HG02678 (cell line): ENCODE data around the gene USP10.

ENCODE experiments used
- ATAC-seq: cut with Tn5 transposase; IDR thresholded peaks from one replicate; pipeline ENCODE4 v1.9.1; 2021; ENCODE audit warnings: mild to moderate bottlenecking, moderate library complexity; ENCODE audit not compliant: unreplicated experiment

USP10 gene

GRCh38 chr16:84768061-84768807 is 68.4 kb downstream of the USP10 start:
- ATAC-seq = no peak

GRCh38 chr16:84768808-84769197 is 69.0 kb downstream of the USP10 start:
- no peak for ATAC-seq

GRCh38 chr16:84769416-84769815 is 69.6 kb downstream of the USP10 start:
- ATAC-seq = no peak

- no peak for ATAC-seq
Observed at GRCh38 chr16:84773312-84773711, 73.5 kb downstream of the USP10 start.

- no peak for ATAC-seq
Observed at GRCh38 chr16:84774810-84775209, 75.0 kb downstream of the USP10 start.

- ATAC-seq = no peak
Observed at GRCh38 chr16:84775262-84775810, 75.5 kb downstream of the USP10 start.

GRCh38 chr16:84777435-84777834 is 77.6 kb downstream of the USP10 start:
- no peak for ATAC-seq

- ATAC-seq = no peak
Observed at GRCh38 chr16:84778720-84779119, 78.9 kb downstream of the USP10 start.

- no peak for ATAC-seq
Observed at GRCh38 chr16:84780063-84780462, 80.3 kb downstream of the USP10 start.

GRCh38 chr16:84780544-84781376 is 81.0 kb downstream of the USP10 start:
- no peak for ATAC-seq

GRCh38 chr16:84782846-84783245 is 83.0 kb downstream of the USP10 start:
- no peak for ATAC-seq

- ATAC-seq = no peak
Observed at GRCh38 chr16:84785843-84786581, 86.2 kb downstream of the USP10 start.

- ATAC-seq = no peak
Observed at GRCh38 chr16:84786605-84787262, 86.9 kb downstream of the USP10 start.

- ATAC-seq = no peak
Observed at GRCh38 chr16:84787263-84787622, 87.4 kb downstream of the USP10 start.

- no peak for ATAC-seq
Observed at GRCh38 chr16:84788920-84789391, 89.2 kb downstream of the USP10 start.

GRCh38 chr16:84789431-84789830 is 89.6 kb downstream of the USP10 start:
- ATAC-seq = no peak

GRCh38 chr16:84790301-84790700 is 90.5 kb downstream of the USP10 start:
- ATAC-seq = no peak

GRCh38 chr16:84791088-84791487 is 91.3 kb downstream of the USP10 start:
- no peak for ATAC-seq

GRCh38 chr16:84791501-84791900 is 91.7 kb downstream of the USP10 start:
- ATAC-seq = no peak

- ATAC-seq = no peak
Observed at GRCh38 chr16:84794186-84794585, 94.4 kb downstream of the USP10 start.

GRCh38 chr16:84794626-84795025 is 94.8 kb downstream of the USP10 start:
- no peak for ATAC-seq
